Left ventricle myocardium inferior (tissue), 1 donor: Measurements from ENCODE around the gene PTPRN2. TPM values are rescaled to one million over a fixed set of nuclear protein-coding genes. Genes with fewer than 3 reads are reported as not detected.

Experiments used
- DNase-seq: peaks from one replicate; pipeline ENCODE4 v3.0.0-alpha.2; 2020
- H3K27ac ChIP-seq: fragments of 200-600 bp; replicated peaks from 2 replicates; pipeline ENCODE4 v1.8.0; 2021
- H3K27me3 ChIP-seq: fragments of 200-600 bp; 2 replicates; pipeline ENCODE4 v1.8.0; 2021; ENCODE audit warnings: low read depth
- H3K36me3 ChIP-seq: fragments of 200-600 bp; 2 replicates; pipeline ENCODE4 v1.8.0; 2021
- H3K4me1 ChIP-seq: fragments of 200-600 bp; 2 replicates; pipeline ENCODE4 v1.8.0; 2021
- H3K4me3 ChIP-seq: fragments of 200-600 bp; 2 replicates; pipeline ENCODE4 v1.8.0; 2021; ENCODE audit warnings: mild to moderate bottlenecking, moderate library complexity
- H3K9me3 ChIP-seq: fragments of 200-600 bp; replicated peaks from 2 replicates; pipeline ENCODE4 v1.8.0; 2021
- intact Hi-C: fragments of 100-400 bp; cut with micrococcal nuclease; formaldehyde crosslinking; loops from one replicate; pipeline ENCODE4 v1.11.0; 2022
- total RNA-seq: library from RNA; stranded (reverse); fragmentation: NEBNext Ultra II Directional; extraction: Animal tissue kit (Norgen Biotek cat#: 25700); gene quantifications from one replicate; pipeline ENCODE4 v1.2.1, GENCODE V29; 2021
- TF ChIP-seq, protein P1 (sequence below): fragments of 200-600 bp; IDR thresholded peaks from 2 replicates; pipeline ENCODE4 v1.8.0; 2021; ENCODE audit warnings: antibody characterized with exemption, mild to moderate bottlenecking, borderline replicate concordance
- donor health status: DM: no; HTN: yes; CAD: no; lungs with severe emphysema.

PTPRN2 gene
- total RNA-seq, 1 donor from 2014 or later = 1.3 TPM

DNA sequence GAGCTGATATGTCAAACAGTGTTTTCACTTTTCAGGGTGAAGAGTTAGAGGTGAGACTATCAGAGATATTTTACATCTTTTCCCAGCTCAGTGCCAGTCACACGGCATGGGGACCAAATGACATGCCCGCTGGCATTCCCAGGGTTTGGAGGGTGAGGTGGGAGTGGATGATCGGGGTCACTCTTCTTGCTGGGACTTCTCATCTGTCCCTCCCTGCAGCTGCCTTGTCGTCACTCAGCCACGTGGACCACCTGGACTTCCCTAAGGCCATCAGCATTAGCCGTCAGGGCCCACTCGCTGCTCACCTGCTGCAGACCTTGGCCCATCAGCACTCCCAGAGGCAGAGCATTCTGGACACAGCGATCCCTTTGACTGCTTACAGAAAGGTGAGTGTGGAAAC, 949.1 kb downstream of the PTPRN2 start:
- Histone ChIP-seq H3K4me3 (no peak overlapping the region), H3K27ac (no peak overlapping the region), H3K36me3 (no peaks in the 10 kb centered on the region), H3K27me3 (peaks cover 55% of the 10 kb centered on the region), H3K4me1 (no peaks in the 10 kb centered on the region), H3K9me3 (peaks cover 26% of the 10 kb centered on the region)
- TF ChIP-seq, protein P1, sequence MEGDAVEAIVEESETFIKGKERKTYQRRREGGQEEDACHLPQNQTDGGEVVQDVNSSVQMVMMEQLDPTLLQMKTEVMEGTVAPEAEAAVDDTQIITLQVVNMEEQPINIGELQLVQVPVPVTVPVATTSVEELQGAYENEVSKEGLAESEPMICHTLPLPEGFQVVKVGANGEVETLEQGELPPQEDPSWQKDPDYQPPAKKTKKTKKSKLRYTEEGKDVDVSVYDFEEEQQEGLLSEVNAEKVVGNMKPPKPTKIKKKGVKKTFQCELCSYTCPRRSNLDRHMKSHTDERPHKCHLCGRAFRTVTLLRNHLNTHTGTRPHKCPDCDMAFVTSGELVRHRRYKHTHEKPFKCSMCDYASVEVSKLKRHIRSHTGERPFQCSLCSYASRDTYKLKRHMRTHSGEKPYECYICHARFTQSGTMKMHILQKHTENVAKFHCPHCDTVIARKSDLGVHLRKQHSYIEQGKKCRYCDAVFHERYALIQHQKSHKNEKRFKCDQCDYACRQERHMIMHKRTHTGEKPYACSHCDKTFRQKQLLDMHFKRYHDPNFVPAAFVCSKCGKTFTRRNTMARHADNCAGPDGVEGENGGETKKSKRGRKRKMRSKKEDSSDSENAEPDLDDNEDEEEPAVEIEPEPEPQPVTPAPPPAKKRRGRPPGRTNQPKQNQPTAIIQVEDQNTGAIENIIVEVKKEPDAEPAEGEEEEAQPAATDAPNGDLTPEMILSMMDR = no peak
- no peak for DNase-seq
- intact Hi-C loops = no loop called here

DNA sequence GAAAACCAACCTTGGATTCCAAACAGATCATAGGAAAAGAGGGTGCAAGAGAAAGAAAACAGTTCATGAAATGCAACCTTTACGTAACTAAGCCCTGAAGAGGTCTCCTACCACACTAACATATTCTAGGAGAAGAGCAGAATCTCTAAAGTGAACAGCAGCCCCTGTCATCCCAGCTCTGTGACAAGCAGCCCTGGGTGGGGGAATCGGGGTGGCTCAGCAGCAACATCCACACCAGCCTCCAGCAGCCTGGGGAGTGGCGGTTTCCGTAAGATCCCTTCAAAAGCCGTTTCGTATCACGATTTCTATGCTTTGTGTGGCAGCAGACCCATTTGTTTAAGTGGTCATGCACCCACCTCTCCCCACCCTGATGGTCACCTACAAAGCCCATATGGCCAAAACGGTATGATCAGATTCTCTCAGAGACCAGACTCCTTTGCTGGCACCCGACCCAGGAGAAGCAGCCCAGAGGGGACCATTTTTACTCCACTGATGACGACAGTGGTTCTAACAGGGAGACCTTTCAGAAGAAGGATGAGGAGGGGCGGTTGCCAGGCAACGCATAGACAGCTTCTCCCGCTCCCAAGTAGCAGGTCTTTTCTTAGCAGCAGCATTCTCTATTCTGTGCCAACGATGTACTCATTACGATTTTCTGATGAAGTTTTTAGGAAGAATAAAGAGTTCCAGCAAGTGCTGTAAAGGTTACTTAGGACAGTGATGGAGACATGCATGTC, 950.2 kb downstream of the PTPRN2 start:
- no peaks in the 10 kb centered on the region for H3K36me3 ChIP-seq
- H3K27me3 ChIP-seq = peaks cover 58% of the 10 kb centered on the region
- H3K4me1 ChIP-seq = no peaks in the 10 kb centered on the region
- DNase-seq = no peak
- no peak overlapping the region for H3K4me3 ChIP-seq
- TF ChIP-seq, protein P1 = no peak
- H3K27ac ChIP-seq = no peak overlapping the region
- peaks cover 26% of the 10 kb centered on the region for H3K9me3 ChIP-seq
- intact Hi-C loops = no loop called here

- intact Hi-C loops = no loop called here
- no peak for DNase-seq
- Histone ChIP-seq H3K36me3 (no peaks in the 10 kb centered on the region), H3K4me3 (no peak overlapping the region), H3K4me1 (no peaks in the 10 kb centered on the region), H3K27me3 (peaks cover 57% of the 10 kb centered on the region), H3K27ac (no peak overlapping the region), H3K9me3 (peaks cover 16% of the 10 kb centered on the region)
- TF ChIP-seq, protein P1 = no peak
Measured at GRCh38 chr7:157635669-157636068, 952.0 kb downstream of the PTPRN2 start.

- Histone ChIP-seq H3K9me3 (peaks cover 10% of the 10 kb centered on the region), H3K36me3 (no peaks in the 10 kb centered on the region), H3K27ac (no peak overlapping the region), H3K4me1 (no peaks in the 10 kb centered on the region), H3K4me3 (no peak overlapping the region), H3K27me3 (peaks cover 61% of the 10 kb centered on the region)
- DNase-seq = no peak
- intact Hi-C loops = no loop called here
- TF ChIP-seq, protein P1 = no peak
Measured at GRCh38 chr7:157635148-157635500, 952.5 kb downstream of the PTPRN2 start.

DNA sequence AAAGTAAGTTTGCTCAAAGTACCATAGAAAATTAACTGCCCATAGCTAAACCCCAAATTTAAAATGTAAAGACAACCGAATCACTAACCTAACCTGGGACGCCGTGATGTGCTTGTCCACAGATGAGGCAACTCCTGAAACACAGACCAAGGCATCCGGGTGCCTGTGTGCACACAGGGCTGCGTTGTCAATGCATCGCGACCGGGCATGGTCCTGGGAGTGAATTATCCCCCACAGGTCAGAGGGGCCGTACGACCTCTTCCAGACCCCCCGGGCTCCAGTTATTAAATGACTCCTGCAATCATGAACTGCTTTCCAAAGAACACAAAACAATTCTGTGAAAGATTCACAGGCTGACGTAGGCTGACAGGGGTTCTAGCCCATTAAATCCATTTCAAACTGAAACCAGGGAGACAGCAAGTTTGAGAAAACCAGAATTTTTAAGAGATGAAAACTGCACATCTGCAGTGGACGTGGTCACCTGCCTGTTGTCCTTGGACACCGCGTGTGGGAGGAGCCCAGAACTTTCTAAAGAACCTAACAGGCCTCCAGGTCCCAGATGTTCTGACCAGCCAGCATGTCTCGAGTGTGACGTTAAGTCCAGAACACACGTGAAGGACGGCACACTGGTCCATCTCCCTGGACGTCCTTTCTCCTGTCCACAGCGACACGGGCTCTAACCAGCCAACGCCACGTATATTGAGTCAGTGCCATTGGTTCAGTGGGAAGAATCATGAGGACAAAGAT, 953.0 kb downstream of the PTPRN2 start:
- no peak for DNase-seq
- Histone ChIP-seq H3K9me3 (peaks cover 5% of the 10 kb centered on the region), H3K27me3 (peaks cover 67% of the 10 kb centered on the region), H3K4me3 (no peak overlapping the region), H3K36me3 (no peaks in the 10 kb centered on the region), H3K4me1 (no peaks in the 10 kb centered on the region), H3K27ac (no peak overlapping the region)
- TF ChIP-seq, protein P1 = no peak
- intact Hi-C loops = no loop called here
